ENCODE results near the gene GNG14.
"Not testable (repeated sequence)": the region's sequence is repeated elsewhere in the genome, so short reads cannot be mapped to it uniquely, and the experiment has no call there.

Gene GNG14

GRCh38 chr19:12697425-12697824, 9.6 kb downstream of the GNG14 start:
- DNase-seq, result not testable (repeated sequence)

- no peak for DNase-seq
These were observed 10.3 kb downstream of the GNG14 start for GRCh38 chr19:12698138-12698537.

- no peak for DNase-seq
These were observed 13.9 kb downstream of the GNG14 start for GRCh38 chr19:12701596-12702282.

GRCh38 chr19:12703046-12703445, 15.2 kb downstream of the GNG14 start:
- DNase-seq, result peak; percentile 47

- no peak for DNase-seq
These were observed 17.4 kb downstream of the GNG14 start for GRCh38 chr19:12705169-12705568.

GRCh38 chr19:12705654-12706331, 18.0 kb downstream of the GNG14 start:
- no peak for DNase-seq

- no peak for DNase-seq
These were observed 18.5 kb downstream of the GNG14 start for GRCh38 chr19:12706332-12706718.

GRCh38 chr19:12708641-12709040, 20.8 kb downstream of the GNG14 start:
- no peak for DNase-seq

GRCh38 chr19:12711187-12711586, 23.4 kb downstream of the GNG14 start:
- DNase-seq, result no peak

- DNase-seq, result not testable (repeated sequence)
These were observed 24.3 kb downstream of the GNG14 start for GRCh38 chr19:12712077-12712476.

GRCh38 chr19:12713304-12713703, 25.5 kb downstream of the GNG14 start:
- not testable (repeated sequence) for DNase-seq

- no peak for DNase-seq
These were observed 27.3 kb downstream of the GNG14 start for GRCh38 chr19:12715102-12715501.

GRCh38 chr19:12715929-12716328, 28.1 kb downstream of the GNG14 start:
- no peak for DNase-seq

GRCh38 chr19:12720296-12720695, 32.5 kb downstream of the GNG14 start:
- no peak for DNase-seq

- DNase-seq, result no peak
These were observed 33.3 kb downstream of the GNG14 start for GRCh38 chr19:12720851-12721655.

GRCh38 chr19:12721656-12722565, 34.1 kb downstream of the GNG14 start:
- peak; percentile 49 for DNase-seq

- DNase-seq, result peak; percentile 97
These were observed 35.0 kb downstream of the GNG14 start for GRCh38 chr19:12722566-12723380.

- no peak for DNase-seq
These were observed 35.5 kb downstream of the GNG14 start for GRCh38 chr19:12723381-12723640.

- peak; percentile 38 for DNase-seq
These were observed 36.0 kb downstream of the GNG14 start, which contains the start of gene TNPO2 for GRCh38 chr19:12723641-12724426. TSS of gene TNPO2 (minus strand) at chr19:12723932. CDS start at chr19:12720977, 2,955 bp downstream.

- not testable (repeated sequence) for DNase-seq
These were observed 37.8 kb downstream of the GNG14 start for GRCh38 chr19:12725612-12726011.

GRCh38 chr19:12726988-12727316, 39.2 kb downstream of the GNG14 start:
- DNase-seq, result no peak
